NOMO-1 treated with dmso at 0.1 percent for 144 hours (cell line): ENCODE results near the gene SYTL2.
"Not testable (repeated sequence)": the region's sequence is repeated elsewhere in the genome, so short reads cannot be mapped to it uniquely, and the experiment has no call there.

Experiments
- DNase-seq: peaks from one replicate; lab custom pipeline; 2025; ENCODE audit not compliant: unreplicated experiment; lab: John Stamatoyannopoulos, UW

Gene SYTL2

DNA sequence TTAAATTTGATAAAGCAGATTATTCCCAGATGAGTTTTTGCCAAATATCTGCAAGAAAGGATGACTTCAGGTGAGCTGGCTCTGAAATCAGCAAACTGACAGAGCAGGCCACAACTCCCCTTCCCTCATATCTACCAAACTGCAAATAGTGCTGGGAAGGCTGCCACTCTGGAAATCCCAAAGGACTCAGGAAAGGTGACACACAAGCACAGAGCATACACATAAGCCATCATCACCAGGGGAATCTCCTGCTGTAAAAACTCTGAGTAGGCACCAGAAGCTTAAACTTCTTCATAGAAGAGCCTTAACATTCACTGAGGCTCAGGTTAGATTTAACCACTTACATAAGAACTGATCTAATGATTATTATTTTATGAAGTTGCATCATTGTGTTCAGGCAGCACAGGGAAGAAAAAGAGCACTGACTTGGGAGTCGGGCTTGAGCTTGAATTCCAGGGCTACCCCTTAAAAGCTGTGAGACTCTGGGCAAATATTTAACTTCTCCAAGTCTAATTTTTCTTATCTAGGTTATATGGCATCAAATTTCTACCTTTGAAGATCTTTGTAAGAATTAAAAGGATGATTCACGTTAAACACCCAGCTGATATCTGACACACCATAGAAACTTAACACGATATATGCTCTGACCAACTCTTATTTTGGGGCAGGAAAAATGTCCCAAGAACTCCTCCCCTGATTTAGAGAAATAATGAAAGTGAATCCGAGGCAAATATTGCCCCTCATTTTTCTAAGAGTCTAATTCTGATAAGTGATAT is 15.0 kb downstream of the SYTL2 start:
- DNase-seq: no peak

DNA sequence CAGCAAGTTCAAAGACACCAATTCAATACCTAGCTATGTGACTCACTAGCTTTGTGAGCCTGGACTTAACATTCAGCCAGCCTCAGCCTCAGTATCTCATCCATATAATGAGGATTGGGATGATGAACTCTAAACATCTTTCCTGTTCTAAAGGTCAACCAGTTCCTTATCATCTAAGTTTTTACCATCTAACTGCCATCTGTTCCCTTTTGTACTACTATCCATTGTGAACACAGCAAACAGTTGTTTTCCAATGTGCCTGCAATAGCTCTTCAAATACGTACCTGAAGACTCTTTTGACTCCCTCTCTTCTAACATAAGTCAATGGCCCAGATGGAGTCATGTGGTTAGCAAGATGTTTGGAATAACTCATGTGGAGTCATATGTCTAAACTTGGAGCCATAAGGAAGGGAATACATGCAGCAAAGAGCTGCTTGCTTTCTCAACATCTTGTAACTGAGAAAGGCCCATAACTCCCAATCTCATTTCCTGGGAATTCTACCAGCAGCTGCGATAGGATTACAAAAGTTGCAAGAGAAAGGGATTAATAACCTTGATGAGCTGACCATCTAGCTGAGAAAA is 19.4 kb downstream of the SYTL2 start:
- DNase-seq: no peak

DNA sequence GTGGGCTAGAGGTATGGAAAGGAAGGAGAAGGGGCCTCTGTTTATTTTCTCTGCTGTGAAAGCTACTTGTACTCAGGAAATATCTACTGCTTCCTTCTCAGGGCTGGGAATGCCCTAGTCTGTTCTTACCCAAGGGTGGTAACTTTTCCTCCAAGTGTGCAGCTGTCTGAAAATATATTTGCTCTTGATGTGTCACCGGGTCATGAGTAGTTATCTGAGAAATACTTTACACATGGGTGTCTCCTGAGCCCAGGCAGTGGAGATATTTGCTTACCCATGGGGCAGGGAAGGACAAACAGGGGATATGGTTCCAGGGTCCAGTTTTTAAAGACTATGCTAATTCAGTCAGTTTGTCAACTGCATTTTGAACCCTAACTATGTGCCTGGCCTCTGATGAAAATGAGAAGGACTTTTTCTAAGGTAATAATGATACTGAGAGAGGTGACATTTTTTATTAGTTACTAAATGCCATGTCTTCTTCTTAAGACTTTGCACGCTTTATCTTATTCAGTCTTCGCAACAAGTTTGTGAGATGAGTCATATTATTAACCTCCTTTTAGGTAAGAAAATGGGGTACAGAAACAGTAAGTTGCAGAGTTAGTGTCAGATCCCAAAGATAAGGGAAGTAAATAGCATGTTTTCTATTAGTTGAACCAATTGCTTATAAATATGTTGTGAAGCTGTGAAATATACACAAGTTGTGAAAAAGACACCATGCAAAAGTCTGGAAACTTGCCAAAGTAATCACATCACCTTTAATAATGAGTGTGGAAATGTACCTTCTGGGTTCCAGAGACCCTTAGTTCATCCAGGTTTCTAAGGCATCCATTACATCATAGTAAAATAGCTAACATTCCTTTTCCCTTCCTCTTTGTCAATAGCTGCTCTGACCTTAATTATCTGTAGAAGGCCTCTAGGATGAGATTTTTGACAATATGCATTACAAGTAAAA is 22.9 kb downstream of the SYTL2 start:
- no peak for DNase-seq

DNA sequence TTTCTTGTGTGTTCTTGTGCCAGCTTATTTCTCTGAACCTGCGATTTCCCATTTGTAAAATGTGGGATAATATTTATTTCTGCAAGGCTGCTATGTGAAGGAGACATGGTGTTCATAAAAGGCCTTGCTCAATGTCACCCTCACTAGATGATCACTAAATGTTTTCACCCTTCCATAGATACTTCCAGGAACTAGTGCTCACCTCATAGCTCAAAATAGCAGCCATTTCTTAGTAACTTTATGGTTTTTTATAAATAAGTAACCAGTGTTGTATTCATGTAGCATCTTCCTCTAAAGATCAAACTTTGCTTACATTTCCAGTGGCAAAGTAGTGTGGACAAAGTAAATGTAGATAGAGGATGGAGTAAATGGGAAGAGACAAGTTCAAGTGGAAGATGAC is 23.8 kb downstream of the SYTL2 start:
- no peak for DNase-seq

DNA sequence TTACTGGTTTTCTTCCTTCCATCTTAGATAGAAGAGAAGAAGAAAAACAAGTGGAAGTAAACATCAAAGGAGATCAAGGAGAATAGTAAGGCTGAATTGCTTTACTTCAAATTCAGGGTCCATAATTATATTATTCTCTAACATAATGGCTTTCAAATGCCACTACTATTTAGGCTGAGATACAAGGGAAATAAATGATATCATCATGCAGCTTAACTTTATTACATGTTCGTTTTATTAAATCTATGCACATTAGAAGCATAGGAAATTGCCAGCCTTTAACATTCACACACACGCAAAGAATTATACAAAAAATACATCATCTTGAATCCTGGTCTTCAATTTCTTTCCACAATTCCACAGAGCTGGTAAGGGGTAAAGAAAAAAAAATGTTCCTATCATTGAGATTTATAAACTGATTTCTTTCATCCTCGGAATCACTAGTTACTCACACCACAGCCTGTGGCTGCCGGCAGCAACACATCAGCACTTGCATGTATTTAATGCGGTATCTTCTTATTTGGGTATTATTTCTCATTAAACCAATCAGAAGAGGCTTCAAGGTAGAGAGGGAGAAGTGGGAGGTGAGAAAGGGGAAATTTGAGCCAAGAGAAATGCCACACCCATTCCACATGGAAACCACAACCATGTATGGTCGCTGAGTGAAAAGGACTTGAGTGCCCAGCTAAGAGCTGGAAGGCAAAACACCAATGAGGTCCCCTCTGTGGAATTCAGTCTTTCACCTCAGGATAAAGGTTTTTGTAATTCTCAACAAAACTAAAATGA is 26.3 kb downstream of the SYTL2 start:
- DNase-seq: no peak

DNA sequence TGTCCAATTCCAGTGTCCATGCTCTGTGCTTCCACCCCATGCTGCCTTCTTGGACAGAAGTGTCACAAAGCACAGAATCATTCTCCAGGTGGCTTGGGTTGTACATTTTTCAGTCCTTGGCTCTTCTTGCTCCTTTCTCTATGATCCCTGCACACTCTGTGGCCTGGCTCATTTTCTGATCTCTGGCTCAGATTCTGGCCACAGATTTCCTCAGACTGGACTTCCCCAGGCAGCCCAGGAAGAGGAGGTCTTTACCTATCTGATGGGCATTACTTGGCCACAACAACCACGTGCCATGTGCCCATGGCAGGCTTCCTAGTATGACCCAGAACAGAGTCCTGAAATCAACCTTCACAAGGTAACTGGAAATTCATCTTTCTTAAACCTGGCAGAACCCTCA is 27.2 kb downstream of the SYTL2 start:
- no peak for DNase-seq

DNA sequence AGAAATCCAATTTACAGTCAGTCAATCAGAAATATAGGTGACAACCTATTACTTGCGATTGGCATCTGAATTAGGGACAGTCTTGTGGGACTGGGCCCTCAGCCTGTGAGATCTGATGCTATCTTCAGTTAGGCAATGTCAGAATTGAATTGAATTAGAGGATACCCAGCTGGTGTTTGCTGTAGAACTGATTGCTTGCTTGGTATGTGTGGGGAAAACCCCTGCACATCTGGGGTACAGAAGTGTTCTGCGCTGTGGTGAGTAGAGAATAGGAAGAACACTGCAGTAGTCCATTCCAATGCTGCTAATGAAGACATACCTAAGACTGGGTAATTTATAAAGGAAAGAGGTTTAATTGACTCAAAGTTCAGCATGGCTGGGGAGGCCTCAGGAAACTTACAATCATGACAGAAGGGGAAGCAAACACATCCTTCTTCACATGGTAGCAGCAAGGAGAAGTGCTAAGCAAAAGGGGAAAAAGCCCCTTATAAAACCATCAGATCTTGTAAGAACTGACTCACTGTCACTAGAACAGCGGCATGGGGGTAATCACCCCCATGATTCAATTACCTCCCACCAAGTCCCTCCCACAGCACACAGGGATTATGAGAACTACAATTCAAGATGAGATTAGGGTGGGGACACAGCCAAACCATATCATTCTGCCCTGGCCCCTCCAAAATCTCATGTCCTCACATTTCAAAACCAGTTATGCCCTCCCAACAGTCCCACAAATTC is 30.0 kb downstream of the SYTL2 start:
- not testable (repeated sequence) for DNase-seq

DNA sequence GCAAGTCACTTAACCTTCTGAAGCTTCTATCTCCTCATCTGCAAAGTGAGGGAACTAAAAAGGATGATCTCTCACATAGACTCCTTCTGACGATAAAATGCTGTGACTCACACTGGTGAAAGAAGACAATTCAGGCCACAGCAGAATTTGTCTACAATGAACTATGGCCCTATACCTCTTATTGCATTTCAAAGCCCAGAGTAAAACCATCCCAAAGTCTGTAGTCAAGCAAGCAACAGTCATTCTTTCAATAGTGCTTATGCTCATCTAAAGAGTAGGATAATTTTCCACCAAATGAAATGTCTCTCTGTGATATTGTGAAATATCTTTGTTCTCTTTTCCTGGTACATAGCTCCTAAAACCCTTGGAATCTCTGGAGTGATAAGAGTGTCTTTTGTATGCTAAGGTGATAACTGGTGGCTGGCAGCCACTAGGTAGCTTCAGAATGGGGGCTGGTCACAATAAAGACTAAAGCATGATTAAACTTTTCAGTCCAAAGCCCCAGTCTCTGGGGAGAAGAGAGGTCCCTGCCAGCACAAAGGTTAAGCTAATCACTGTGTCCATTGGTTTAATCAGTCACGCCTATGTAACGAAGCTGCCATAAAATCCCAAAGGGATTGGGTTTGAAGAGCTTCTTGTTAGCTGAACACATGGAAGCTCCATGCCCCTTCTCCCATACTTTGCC is 30.8 kb downstream of the SYTL2 start:
- DNase-seq: no peak

DNA sequence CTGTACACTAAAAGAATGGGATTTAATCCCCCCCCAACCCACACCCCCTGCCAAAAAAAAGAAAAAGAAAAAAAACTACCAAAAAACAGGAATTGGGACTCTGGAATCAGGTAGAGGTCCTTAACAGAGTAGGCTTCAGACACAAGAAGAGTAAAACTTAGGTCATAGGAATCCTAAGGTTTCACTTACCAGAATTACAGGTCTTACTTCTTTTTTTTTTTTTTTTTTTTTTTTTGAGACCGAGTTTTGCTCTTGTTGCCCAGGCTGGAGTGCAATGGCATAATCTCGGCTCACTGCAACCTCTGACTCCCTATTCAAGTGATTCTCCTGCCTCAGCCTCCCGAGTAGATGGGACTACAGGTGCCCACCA is 33.4 kb downstream of the SYTL2 start:
- DNase-seq: not testable (repeated sequence)

DNA sequence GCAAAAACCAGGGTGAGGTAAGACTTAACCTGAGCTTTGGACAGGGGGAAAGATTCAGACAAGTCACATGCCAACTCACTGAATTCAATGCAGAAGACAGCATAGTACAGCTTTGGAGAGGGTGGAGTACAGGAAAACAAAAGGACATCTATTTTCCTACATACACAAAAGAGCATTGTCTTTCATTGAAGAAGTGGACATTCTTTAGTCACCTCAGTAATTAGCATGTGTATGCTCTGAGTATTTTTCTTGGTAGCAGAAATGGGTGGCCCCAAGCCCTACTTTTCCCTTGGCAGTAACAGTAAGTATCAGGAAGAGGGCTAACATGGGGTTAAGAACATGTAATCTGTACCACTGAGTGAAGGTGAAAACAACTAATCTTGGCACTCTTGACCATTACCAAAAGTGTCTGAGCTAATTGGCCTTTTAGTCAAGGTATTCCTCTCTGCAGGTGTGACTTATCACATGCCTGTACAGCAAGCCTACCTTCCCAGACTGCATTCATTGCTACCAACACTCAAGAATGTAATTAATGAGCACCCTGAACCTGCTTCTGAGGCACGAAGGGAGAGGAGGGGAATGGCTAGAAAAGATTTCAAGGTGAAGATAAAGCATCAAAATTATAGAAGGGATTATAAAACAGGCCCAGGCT is 33.9 kb downstream of the SYTL2 start:
- DNase-seq: no peak

DNA sequence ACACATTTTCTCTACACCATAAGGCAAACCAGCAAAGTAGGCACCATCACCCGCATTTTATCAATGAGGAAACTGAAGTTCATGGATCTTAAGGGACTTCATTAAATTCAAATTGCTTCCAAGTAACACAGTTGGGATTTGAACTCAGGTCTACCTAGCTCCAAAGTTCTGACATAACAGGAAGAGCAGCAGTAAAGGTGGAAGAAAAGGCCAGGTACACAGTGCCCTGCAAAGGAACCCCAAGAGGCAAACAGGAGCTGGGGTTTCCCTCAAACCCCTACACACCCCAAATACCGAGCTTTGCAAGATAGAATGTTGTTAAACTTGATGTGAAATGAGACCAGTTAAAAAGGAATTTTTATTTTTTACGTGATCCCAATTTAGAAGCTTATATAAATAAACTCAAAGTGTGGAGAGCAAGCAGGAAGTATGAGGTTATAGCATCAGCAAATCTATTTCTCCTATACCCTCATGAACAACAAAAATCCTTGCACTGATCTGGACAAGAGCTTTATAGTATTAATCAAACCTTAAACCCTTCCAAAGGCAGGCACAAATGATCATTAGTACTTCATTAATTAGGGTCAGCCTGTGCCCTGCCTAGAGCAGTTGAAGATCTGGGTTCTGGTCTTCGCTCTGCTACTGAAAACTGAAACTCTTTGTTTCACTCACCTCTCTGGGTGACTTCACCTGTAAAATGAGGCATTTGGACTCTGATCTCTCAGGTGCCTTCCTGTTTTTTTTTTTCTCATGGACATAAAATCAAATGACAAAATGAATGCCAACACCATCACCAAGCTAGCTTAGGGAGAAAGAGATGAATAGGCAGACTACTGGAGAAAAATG is 36.5 kb downstream of the SYTL2 start:
- DNase-seq: no peak

DNA sequence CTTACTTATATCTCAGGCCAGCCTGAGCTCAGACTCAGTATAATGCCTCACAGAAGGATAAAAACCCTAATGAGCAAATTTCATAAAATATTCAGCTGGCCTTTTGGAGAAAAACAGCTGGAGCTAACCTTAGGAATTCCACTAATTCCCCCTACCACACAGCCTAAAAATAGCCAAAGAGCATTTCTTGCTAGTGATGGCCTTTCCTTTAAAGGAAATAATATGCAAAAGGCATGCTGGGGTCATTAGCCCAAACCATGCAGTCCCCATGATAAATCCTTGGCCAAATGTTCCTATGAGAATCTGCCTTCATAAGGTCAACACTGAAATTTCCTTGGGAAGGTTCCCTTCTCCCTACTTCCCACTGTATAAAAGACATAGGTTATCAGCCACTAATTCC is 38.2 kb downstream of the SYTL2 start:
- DNase-seq: no peak

DNA sequence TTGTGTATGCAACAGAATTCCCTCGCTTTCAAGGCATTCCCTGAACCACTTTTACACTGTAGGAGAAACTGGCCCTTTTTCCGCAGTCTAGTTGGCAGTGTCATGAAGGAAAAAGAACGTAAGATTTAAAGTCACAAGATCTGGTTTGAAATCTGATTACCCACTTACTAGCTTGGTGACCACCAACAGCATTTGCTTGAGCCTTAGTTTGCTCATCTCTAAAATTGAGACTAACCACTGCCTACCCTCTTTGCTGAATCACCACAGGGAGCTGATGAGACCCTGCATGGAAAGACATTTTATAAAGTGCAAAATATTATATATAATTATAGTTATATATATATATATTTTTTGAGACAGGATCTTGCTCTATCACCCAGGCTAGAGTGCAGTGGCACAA is 39.4 kb downstream of the SYTL2 start:
- no peak for DNase-seq

DNA sequence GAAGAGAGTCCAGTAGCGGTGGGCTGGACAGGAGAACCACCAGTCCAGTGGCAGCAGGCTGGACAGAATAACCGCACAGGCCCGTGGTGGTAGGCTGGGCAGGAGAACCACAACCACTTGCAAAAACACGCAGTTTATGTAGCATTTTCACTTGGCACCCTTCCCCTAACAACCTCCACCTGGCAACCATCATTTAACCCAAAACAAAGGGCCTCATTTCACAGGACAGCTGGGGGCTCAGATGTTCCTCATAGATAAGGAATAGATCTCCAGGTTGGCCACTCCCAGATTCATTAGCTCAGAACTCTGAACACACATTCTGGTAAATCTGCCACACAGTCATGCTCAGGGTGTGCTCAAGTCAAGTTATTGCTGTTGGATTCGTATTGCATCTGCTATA is 41.2 kb downstream of the SYTL2 start:
- DNase-seq: no peak

DNA sequence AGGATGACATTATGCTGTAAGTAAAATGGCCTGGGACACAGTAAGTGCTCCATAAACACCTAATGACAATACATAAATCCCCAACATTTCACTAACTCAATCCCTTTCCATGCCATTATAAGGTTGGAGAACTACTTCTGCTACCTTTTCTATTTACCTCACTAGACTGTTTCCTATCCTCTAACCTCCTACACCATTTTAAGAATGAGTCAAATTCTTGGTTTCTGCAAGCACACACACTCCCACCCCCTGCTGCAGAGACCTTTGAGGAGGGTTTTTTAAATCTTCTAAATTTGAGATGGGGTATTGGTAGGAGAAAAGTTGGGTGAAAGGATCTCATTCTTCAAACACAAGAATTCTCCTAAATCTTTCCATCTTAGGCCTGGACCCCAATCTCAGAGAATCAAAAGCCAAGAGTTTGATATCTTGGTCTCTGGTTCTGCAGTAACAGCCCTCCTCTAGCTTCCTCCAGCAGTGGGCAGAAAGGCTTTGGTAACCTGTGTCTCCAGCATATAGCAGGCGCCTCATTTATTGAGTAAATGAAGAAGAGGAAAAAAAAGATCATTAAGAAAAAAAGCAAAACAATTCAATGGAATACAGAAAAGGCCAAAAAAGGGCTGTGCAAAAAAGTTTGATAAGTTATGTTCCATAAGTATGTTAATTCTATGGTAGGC is 42.3 kb downstream of the SYTL2 start:
- no peak for DNase-seq

DNA sequence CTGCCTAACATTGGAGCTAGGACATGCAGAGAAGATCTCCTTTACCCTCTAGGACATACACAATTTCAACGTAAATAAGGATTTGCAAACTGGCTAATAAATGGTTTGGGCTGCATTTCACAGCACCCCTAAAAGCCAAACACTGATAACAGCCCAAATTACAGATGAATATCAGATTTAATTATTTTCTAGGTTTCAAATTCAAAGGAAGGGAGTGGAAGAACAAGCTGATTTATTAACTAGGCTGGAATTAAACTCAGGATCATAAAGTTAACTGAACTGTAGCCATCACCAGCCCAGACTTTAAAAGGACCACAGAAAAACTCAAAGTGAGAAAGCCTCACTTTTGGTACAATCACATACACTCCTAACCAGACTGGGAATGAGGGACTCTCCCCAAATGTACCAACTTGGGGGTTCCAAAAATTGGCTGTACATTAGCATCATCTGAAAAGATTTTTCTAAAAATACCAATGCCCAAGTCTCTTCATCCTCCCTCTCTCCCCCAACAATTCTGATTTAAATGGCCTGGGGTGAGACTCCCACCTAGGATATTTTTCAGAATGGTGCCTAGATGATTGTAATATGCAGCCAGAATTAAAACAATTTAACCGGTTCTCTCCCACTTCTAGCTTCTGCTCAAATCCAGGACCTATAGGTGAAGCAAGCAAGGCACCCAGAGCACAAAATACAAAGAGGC is 43.5 kb downstream of the SYTL2 start:
- DNase-seq: no peak

DNA sequence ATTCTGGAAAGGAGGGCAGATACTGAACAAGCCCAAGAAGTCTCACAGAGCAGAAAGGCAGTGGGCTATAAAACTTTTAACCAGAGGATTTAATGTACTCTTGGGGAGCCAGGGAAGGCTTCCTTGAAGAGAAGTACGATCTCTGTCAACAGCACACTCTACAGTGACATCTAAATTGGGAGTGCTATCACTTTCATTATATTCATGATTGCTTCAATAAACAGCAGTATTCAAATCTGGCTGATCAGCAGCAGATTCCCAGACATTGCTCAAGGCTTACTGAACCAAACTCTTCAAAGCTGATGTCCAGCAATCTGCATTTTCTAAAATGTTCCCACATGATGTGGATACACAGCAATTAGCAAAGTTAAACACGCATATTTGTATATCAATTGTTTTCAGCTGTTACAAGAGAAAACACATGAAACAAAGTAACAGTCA is 44.2 kb downstream of the SYTL2 start:
- DNase-seq: no peak
